AG10803 (cell line): ENCODE data around the gene DEPDC5.

Source experiments
- DNase-seq: peaks from one replicate; pipeline ENCODE4 v3.0.0; 2010; ENCODE audit warnings: low read depth
- H3K4me3 ChIP-seq: 2 replicates; pipeline ENCODE4 v1.5.1; 2011; ENCODE audit warnings: mild to moderate bottlenecking, low read length, control low read depth
- CTCF ChIP-seq: conservative IDR thresholded peaks from 2 replicates; pipeline ENCODE4 v1.5.1; 2011; ENCODE audit warnings: mild to moderate bottlenecking, low read length, control low read depth, inconsistent platforms

Gene DEPDC5

GRCh38 chr22:31853736-31854495 is 100.1 kb downstream of the DEPDC5 start:
- TF ChIP-seq CTCF: no peak
- DNase-seq: no peak
- no peak overlapping the region for H3K4me3 ChIP-seq

DNA sequence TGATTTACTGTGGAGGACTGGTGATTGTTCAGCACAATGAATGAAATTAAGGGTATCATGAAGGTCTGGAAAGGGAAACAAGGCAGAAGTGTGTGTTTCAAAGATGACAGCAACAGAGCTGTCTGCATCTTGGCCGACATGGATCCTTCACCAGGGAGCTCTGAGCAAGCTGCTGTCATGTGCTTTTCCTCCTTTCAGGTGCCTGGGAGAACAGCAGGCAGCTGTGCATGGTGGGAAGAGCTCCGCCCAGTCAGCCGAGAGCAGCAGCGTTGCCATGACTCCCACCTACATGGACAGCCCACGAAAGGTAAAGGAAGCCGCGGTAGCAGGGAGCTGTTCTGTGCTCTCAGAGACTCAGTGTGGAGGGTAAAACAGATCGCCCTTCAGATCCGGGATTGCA is 103.4 kb downstream of the DEPDC5 start:
- TF ChIP-seq CTCF: no peak
- no peak overlapping the region for H3K4me3 ChIP-seq
- no peak for DNase-seq

GRCh38 chr22:31861226-31861840 is 107.5 kb downstream of the DEPDC5 start:
- no peak overlapping the region for H3K4me3 ChIP-seq
- TF ChIP-seq CTCF: no peak
- DNase-seq: no peak

DNA sequence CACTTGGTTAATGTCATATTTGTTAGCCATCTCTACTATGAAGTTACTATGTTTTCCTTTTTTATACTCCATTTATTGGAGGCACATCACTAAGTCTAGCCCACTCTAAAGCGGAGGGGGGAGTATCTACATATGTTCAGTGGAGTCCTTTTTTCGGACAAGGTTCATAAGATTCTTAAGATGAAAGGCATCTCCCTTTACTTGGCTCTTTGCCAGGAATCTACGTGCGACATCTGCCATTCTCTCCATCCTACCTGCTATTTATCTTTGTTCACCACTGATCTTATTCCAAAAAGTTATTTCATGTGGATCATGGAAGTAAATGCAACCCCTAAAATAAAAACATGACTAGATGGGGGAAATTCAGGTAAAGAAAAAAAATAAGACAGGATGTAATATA is 113.1 kb downstream of the DEPDC5 start:
- no peak overlapping the region for H3K4me3 ChIP-seq
- TF ChIP-seq CTCF: no peak
- no peak for DNase-seq

- no peak overlapping the region for H3K4me3 ChIP-seq
- no peak for TF ChIP-seq CTCF
- DNase-seq: no peak
These were observed 113.8 kb downstream of the DEPDC5 start for GRCh38 chr22:31867386-31868153.

DNA sequence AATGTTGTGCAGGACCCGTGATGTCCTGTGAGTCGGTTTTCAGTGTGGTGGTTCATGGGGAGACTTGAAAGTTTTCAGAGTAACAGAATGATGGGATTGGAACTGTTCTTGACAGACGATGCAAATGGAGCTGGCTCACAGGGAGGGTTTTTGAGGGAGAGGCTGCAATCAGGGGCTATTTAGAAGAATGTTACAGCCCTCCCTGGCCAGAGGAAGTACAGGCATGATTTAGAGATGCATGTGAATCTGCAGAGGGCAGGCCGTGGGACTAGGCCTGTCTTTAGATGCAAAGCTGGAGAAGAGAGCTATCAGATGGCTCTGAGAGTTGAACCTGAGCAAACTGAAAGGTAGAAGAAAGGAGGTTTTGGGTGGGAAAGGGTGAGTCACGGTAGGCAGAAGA is 115.9 kb downstream of the DEPDC5 start:
- no peak overlapping the region for H3K4me3 ChIP-seq
- no peak for TF ChIP-seq CTCF
- DNase-seq: no peak
